Fibroblast of gingiva (primary cell): Measurements from ENCODE around the gene PTRH1.

Experiments
- DNase-seq: peaks from one replicate; pipeline ENCODE4 v3.0.0-alpha.2; 2011; ENCODE audit warnings: low read depth

Gene PTRH1

DNA sequence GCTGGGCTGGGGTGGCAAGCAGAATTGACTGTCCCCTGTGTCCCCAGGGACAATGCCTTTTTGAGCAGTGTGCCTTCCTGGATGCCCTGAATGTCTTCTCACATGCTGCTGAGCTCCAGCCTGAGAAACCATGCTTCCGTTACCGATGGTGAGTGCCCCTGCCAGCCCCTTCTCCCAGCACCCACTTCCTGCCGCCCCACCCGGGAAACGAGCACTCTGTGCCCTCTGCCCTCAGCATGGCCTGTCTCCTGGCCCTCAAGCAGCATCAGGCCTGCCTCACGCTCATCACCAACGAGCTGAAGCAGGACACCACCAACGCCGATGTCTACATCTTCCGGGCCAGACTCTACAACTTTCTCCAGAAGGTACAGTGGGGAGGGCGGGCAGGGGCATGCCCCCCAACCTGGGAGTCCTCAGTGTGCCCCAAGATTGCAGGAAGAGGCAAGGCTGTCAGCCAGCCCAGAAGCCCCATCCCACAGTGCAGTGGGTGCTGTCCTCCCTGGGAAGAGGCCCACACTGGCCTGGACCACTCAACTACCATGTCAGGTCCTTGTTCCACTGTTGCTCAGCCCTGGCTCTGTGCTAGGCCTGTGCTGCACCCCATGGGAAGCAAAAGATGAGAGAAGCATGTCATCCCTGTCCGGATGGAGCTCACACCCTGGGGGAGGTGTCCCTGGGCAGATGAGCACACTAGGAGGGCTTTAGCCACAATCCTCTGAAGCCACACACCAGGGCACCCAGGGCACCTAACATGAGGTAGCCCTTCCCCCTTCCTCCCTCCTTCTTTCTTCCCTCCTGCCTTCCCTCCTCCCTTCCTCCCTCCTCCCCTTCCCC is 4.8 kb upstream of the PTRH1 start:
- DNase-seq, result no peak

DNA sequence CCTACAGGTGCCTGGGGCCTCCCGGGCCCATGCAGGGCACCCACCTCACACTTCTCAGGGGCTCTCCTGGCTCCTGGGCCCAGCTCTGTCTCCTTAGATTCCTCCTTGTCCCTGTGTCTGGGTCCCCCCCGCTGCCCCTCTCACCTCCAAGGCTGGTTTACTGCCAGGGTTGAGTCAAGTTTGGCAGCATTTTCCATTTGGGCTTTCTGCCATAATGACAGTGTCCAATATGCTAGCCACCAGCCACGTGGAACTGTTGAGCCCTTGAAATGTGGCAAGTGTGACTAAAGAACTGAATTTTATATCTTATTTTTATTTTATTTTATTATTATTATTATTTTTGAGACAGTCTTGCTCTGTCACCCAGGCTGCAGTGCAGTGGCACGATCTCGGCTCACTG is 2.3 kb upstream of the PTRH1 start:
- DNase-seq, result no peak

DNA sequence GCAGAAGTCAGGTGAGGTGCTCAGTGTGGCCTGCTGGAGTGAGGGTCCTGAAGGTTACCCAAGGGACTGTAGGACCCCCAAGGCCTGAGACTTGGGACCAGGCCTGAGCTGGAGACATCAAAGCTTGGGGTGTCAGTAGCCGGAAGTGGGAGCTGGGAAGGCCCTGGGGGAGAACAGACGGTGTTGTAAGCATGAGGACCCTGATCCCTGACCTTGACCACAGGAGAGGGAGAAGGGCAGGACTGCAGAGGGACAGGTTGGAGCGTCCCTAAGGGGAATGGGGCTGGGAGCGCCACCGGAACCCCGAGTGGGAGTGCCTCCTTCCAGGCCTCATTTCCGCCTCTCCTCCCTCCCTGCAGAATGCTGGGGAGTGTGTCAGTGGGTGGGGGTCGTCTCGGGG is 949 bp upstream of the PTRH1 start:
- DNase-seq, result no peak

DNA sequence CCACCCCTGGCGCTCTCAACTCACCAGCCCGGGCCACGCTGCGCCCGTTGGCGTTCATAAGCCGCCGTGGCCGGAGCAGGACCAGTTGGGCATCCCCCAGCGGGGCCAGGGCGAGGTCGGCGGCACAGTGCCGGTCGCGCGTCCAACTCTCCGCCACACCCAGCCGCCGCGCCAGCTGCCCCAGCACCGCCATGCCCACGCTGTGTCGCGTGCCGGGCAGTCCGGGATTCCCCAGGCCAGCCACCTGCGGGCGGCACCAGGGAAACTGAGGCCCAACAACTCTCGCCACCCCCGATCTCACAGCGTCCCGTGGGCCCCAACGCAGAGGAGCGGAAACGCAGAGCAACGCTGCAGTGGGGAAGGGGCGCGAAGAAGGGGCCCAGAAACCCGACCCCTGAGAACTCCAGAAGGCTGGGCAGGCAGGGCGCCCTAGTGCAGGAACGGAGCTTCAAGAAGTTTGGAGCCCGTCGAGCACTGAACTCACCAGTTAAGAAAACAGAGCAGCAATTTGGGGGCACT is 453 bp downstream of the PTRH1 start:
- DNase-seq, result peak; percentile 12

DNA sequence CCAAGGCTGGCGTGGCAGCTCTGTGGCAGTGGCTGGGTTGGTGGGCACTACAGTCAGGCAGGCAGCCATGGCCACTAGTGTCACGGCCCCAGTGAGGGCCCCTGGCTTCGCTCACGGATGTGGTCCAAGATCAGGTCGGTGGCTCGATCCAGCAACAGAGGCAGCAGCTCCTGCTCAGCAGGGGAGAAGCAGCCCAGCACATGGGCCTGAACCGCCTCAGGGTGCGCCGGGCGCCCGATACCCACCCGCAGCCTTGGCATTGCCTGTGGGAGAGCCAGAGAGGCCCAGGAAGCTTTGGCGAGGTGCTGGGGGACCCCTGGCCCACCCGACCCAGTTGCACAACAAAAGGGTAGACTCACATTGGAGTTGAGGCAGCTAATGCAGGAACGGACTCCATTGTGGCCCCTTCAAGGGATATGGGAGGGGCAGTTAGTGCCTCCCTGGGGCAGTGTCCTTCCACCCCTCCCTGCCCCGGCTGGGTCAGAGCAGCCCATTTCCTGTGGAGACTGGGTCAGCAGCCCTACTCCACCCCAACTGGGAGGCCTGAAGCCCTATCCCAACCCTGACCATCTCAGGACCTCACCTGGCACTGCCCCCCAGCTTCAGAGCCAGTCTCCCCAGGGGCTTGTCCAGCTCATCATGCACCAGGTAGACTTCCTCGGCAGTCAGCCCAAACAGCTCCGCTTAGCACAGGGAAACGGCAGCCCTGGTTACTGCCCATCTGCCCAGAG is 1.3 kb downstream of the PTRH1 start:
- no peak for DNase-seq

DNA sequence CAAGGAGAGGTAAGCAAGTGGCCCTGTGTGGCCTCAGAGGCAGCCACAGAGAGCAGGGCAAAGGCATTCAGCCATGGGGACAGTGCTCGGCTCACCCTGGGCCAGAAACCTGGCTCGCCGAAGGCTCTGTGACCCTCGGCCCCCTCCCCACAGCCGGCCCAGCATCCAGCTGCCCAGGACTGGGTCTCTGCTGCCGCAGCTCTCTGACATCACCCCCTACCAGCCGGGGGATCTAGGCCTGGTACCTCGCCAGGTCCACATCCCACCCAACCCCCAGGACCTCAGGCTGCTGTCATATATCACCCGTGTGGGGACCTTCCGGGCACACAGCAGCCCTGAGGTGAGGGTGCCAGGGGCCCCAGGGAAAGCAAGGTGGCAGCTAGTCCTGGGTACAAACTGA is 2.6 kb downstream of the PTRH1 start:
- DNase-seq, result no peak

DNA sequence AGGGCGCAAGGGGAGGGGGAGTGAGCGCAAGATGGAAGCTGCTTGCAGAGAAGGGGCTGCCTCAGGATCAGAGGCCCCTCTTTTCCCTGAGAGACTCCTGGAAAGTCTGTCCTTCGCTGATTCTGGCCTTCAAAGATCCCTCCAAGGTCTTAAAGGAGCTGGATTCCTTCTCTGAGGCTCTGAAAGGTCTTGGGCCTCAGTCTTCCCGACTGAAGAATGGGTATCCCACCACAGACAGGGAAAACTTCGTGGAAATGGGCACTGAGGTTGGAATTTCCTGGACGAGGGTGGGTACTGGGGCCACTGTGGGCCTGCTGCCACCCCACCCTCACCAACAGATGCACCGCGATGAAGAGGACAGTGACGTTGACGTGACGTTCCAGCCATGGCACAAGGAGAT is 3.1 kb downstream of the PTRH1 start:
- DNase-seq, result no peak

DNA sequence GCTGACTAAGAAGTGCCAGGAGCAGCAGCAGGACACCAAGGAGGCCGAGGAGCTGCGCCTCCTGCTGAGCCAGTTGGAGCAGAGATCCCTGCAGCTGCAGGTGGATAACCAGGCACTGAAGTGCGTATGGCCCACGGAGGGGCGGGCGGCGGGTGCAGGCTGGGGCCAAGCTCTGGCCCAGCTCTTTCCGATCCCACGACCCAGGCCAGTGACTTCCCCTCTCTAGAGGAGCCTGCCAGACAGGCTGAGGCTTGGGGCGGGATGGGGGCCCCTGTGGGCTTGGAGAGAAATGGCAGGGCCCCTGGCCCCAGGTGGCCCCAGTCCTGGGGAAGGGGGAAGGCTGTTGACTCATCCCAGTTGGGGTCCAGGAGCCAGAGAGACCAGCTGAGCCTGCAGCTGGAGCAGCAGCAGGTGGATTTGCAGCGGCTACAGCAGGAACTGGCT is 3.6 kb downstream of the PTRH1 start:
- DNase-seq, result no peak

DNA sequence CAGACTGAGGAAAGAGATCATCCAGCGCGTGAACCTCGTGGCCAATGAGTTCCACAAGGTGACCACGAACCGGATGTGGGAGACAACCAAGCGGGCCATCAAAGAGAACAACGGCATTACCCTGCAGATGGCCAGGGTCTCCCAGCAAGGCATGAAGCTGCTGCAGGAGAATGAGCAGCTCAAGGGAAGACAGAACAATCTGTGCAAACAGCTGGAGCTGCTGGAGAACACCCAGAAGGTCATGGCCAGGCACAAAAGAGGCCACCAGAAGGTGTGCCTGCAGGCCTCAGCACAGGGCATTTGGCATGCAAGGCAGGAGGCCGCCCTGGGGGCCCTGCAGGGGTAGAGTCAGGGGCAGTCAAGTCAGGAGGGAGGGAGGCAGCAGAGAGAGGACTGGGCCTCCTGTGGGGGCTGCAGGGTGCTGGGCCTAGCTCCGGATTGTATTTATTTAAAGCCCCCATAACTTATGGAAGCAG is 4.2 kb downstream of the PTRH1 start:
- no peak for DNase-seq

DNA sequence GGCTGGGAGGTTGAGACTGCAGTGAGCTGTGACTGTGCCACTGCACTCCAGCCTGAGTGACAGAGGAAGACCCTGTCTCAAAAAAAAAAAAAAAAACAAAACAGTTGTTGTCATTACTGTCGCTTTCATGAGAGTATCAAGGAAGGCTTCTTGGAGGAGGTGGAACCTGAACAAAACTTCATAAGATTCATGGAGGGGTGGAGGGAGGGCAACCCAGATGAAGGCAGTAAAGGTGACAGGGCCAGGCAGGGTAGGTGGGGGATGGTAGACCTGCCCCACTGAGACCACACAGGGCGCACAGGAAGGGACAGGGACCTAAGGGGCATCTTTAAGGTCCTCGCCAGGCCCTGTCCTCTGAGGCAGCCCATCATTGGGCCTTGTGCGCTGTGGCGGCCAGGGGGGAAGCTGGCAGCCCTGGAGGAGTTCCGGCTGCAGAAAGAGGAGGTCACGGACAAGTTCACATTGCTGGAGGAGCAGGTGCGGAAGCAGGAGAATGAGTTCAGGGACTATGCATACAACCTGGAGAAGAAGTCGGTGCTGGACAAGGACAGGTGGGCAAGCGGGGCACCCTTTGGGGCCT is 5.2 kb downstream of the PTRH1 start:
- no peak for DNase-seq

DNA sequence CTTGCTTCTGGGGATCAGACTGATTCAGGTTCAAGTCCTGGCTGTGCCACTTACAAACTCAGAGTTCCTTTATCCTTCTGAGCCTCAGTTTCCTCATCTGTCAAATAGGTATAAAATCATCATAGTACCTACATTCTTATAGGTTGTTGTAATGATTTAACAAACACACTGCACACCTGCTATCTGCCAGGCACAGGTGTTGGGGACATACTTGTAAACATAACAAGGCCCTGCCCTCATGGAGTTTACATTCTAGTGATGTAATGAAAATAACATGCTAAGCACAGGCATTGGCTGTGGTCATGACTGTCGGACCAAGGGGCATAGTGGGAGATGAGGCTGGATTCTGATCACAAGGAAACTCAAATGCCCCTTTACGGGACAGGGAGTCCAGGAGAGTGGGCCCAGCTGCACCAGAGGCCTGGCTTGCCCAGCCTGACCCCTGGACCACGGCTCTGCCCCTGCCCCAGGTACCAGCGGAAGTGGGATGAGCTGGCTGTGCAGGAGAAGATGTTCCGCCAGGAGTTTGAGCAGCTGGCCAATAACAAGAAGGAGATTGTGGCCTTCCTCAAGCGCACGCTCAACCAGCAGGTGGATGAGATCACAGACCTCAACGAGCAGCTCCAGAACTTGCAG is 6.4 kb downstream of the PTRH1 start:
- no peak for DNase-seq

DNA sequence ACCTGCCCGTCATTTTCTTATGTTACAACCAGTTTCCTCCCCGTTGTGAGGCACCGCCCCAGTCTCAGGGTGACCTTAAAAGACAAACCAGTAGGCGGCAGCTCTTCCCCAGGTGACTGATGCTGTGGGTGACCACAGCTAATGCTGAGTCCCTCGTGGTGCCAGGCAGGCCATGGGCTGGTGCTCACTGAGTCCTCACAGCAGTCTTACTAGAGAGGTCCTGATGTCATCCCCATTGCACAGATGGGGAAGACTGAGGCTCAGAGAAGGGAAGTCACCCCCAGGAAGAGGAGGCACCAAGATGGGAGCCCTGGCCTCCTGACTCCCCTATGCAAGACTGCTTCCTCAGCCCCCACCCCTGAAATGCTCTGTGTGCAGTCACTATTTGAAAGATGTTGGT is 7.7 kb downstream of the PTRH1 start:
- no peak for DNase-seq

DNA sequence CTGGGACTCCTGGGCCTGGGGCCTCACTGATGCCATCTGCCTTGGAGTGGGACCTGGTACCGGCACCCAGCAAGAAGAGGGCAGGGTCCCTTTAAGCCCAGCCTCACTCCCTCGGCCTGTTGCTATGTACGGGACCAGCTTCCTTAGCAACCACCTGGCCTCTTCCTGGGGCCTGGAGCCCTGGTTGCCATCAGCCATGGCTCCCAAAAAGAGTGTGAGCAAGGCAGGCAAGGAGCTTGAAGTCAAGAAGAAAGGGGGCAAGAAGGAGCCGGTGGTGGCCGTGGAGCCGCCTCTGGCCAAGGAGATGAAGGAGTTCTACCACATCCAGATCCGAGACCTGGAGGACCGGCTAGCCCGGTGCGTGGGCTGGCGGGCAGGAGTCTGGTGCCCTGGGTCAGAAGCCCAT is 8.6 kb downstream of the PTRH1 start, which contains the start of gene CFAP157:
Gene CFAP157 (plus strand): TSS at position 153 of the 406 bp plus-strand sequence. CDS start 44 bp downstream, at position 197.
- DNase-seq, result no peak

DNA sequence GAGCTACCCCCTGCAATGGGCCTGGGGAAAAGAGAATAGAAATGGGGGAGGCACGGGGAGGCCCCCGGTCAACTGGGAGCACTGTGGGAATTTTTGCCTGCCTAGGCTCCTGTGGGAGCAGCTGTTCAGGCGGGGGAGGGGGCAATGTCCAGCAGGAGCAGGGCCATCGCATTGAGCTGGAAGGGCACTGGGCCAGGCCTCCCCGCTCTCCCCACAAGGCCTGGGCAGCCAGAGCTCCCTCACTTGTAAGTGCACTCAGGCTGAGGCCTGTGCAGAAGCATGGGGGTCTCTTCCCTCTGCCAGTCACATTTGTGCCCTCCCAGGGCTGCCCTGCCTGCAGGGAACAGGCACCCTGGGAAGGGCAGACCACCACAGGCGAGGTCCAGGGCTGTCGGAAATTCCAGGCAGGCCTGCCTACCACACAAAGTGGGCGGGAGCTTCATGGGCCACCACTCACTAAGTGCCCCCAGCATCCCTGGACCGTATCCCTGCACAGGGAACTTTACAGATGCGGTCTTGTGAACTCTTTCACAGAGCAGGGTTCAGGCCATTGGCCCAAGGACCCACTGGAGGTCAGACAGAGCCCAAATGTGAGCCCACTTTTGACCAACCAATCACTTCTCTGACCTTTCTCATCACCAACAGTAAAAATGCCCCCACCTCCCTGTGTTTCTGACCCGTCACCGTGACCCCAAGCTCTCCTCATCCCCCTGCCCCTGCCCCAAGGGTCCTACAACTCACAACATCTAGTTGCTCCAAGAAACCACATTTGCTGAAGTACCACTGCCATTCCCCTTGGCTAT is 9.7 kb downstream of the PTRH1 start:
- no peak for DNase-seq

DNA sequence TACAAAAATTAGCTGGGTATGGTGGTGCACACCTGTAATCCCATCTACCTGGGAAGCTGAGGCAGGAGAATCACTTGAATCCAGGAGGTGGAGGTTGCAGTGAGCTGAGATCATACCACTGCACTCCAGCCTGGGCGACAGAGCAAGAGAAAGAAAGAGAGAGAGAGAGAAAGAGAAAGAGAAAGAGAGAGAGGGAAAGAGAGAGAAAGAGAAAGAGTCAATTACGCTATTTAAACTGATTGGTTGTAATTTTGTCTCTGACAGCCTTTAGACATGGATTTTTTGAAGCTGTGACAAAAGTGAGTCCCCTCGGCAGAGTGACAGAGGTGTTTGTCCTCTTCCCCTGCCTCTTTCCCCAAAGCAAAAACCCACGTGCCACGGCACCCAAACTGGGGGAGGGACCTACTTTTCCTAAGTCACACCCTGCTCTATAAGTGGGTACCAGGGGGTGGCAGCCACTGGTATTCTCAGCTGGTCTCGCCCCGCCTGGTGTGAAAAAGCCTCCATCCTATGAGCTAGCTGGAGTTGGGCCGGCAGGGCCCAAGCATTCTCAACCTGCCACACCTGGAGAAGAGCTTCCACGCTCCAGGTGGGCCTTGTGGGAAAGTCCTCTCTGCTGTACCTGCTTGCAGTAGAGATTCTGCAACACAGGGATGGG is 12.0 kb downstream of the PTRH1 start:
- DNase-seq, result no peak

DNA sequence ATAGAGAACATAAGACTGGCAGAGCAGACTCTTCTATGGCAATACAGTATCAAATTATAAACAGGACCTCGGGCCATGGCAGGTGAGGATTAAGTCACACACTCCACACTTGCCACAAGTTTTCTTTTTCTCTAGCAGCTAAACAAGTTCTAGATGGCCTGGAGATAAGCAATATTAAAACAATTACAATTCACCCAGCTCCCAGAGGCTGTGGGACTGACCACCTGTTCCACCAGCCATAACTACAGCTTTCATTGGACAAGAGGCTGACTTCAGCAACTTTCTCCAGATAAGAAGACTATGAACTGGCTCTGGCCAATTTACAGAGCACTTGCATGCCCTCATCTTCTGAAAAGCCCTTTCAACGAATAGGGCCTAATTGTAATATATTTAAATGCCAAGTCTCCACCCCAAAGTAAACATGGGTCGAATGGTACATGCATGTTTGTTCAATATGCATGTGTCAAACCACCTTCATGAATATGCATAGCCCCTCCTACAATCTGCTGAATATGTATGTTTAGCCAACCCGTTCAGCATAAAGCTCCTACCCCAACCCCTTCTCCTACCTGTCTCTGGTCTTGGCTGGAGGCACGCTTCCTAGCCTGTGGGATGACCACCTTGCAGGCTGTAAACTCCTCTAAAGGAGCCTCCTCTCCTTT is 14.7 kb downstream of the PTRH1 start:
- DNase-seq, result no peak

DNA sequence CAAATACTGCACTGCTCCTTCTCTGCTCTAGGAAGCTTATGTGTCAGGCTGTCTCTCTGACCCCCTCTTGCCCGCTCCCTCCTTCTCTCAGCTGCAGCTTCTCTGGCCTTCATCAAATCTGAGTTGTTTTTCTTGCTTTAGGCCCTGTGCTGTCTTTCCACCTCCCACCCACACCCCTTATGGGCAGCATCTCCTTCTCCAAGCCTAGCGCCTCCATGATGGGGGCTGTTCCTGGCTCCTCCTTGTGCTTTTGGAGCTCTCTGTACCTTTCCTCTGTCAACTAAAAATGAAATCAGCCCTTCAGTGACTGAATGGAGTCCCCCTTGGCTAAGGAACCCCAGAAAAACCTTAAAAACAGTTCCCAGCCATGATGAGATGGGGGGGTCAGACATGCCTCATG is 15.3 kb downstream of the PTRH1 start:
- DNase-seq, result no peak

DNA sequence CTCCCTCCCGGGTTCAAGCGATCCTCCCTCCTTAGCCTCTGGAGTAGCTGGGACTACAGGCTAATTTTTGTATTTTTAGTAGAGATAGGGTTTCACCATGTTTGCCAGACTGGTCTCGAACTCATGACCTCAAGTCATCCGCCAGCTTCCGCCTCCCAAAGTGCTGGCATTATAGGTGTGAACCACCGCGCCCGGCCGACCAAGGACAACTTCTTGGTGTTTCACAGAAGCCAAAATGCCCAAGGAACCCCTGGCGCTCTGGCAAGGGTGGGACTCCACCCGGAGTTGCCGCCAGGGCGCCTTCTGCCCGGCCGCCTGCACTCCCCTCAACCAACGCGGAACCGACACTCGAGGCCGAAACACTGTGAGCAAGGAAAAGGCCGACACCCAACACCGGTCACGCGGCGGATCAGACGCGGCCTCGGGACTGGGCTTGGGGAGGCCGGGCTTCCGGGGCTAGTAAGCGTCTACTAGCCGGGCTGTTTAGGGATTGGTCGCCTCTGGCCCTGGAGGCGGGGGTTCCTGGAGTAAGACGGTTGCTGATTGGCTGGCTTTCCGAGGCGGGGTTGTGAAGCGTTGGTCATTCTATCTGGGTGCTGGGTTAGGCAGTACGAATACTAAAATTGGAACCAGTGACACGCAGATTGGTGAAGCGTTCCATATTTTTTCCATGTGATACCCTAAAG is 16.3 kb downstream of the PTRH1 start:
- DNase-seq, result peak; percentile 99

DNA sequence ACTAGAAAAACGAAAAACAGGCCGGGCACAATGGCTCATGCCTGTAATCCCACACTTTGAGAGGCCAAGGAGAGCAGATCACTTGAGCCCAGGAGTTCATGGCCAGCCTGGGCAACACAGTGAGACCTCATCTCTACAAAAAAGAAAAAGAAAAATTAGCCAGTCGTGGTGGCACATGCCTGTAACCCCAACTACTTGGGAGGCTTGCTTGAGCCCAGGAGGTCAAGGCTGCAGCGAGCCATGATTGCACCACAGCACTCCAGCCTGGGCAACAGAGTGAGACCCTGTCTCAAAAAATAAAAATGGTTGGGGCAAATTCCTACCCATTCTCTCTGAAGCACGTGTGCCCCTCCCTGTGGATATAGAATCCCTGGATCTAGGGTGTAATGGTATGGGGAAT is 17.1 kb downstream of the PTRH1 start:
- no peak for DNase-seq

DNA sequence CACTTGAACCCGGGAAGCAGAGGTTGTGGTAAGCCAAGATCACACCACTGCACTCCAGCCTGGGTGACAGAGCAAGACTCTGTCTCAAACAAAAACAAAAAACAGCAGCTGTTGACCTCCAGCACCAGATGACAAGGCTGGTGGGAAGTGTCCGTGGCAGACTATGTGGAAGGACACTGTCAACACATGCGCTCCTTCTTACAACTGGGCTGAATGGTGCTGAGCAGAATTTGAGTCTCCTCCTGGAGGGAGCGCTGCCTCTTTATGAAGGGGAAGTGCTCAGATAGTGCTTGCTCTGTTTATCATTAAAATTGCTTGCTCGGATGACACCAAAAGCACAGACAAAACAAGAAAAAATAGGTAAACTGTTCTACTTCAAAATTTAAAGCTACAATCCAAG is 17.9 kb downstream of the PTRH1 start:
- no peak for DNase-seq
